HCT116 (cell line): Measurements from ENCODE around the gene CEP112. TPM values are rescaled to one million over a fixed set of nuclear protein-coding genes. Genes with fewer than 3 reads are reported as not detected.

Experiments
- ATAC-seq: fragments of 200-7000 bp; cut with Tn5 transposase; 2 replicates; pipeline ENCODE4 v1.9.1; 2020; ENCODE audit warnings: mild to moderate bottlenecking, moderate library complexity
- BruUV-seq: library from RNA; stranded (reverse); fragments of 400-500 nt; replicated peaks from 2 replicates; lab custom pipeline; 2021; lab: Mats Ljungman, UMichigan
- CTCF ChIA-PET: fragments of 300-600 bp; sonication (Branson Sonifier 250); formaldehyde crosslinking; loops from one replicate; lab custom pipeline; 2021; ENCODE audit warnings: antibody characterized with exemption; lab: Charles Lee
- POLR2A ChIA-PET: fragments of 300-600, 350-600 bp; sonication (Branson Sonifier 250); formaldehyde crosslinking; loops from one replicate; lab custom pipeline; 2021; ENCODE audit warnings: antibody characterized with exemption; lab: Charles Lee
- RAD21 ChIA-PET, 2 experiments: fragments of 300-600 bp; sonication (Branson Sonifier 250); formaldehyde crosslinking; loops; one replicate each; lab custom pipeline; 2023; ENCODE audit warnings: low total read pairs in 2 of 2; ENCODE audit not compliant: uncharacterized antibody in 2 of 2, unreplicated experiment in 2 of 2, low non-redundant PET in 1 of 2; lab: Charles Lee
- DNase-seq: peaks from one replicate; pipeline ENCODE4 v3.0.0-alpha.2; 2010; ENCODE audit warnings: low read depth, low spot score
- H2AFZ ChIP-seq: fragments of 200-600 bp; shearing (Covaris generic), sonication (generic); 2 replicates; pipeline ENCODE4 v1.6.1; 2017; ENCODE audit warnings: low read depth, mixed run types, mixed read lengths, antibody characterized with exemption, low read length; ENCODE audit not compliant: poor library complexity, severe bottlenecking
- H3K27ac ChIP-seq: 2 replicates; pipeline ENCODE4 v1.5.1; 2012; ENCODE audit warnings: low read depth, low read length
- H3K27me3 ChIP-seq: fragments of 200-600 bp; sonication (generic); 2 replicates; pipeline ENCODE4 v1.6.1; 2016; ENCODE audit warnings: mixed run types, low read length, mixed read lengths; ENCODE audit not compliant: insufficient read depth
- H3K36me3 ChIP-seq, 2 experiments: fragments of 200-500 bp in 1 of 2; fragments of 200-600 bp in 1 of 2; sonication (Bioruptor generic) in 1 of 2; sonication (generic) in 1 of 2; 2 replicates each; pipeline versions ENCODE4 v1.5.1 to v1.6.1; 2014 to 2016; ENCODE audit warnings: low read length in 2 of 2, inconsistent platforms in 1 of 2, mixed read lengths in 1 of 2, mixed run types in 1 of 2; ENCODE audit not compliant: insufficient read depth in 2 of 2, control insufficient read depth in 1 of 2
- H3K4me1 ChIP-seq, 2 experiments: fragments of 200-600 bp in 1 of 2; sonication (generic) in 1 of 2; 2 replicates each; pipeline versions ENCODE4 v1.5.1 to v1.6.1; 2012 to 2017; ENCODE audit warnings: low read length in 2 of 2, inconsistent platforms in 1 of 2, mild to moderate bottlenecking in 1 of 2, mixed read lengths in 1 of 2, mixed run types in 1 of 2, moderate library complexity in 1 of 2; ENCODE audit not compliant: insufficient read depth in 2 of 2, control insufficient read depth in 1 of 2
- H3K4me2 ChIP-seq: fragments of 200-600 bp; sonication (generic); 2 replicates; pipeline ENCODE4 v1.6.1; 2017; ENCODE audit warnings: mixed run types, low read length, mixed read lengths
- H3K4me3 ChIP-seq, 2 experiments: fragments of 200-600 bp in 1 of 2; sonication (generic) in 1 of 2; replicated peaks in 1 of 2; 2 replicates each; pipeline ENCODE4 v1.5.1; 2011 to 2016; ENCODE audit warnings: low read length in 2 of 2, control low read depth in 1 of 2, low read depth in 1 of 2, mild to moderate bottlenecking in 1 of 2, mixed read lengths in 1 of 2, mixed run types in 1 of 2
- H3K79me2 ChIP-seq: fragments of 200-600 bp; sonication (generic); 2 replicates; pipeline ENCODE4 v1.6.1; 2017; ENCODE audit warnings: mild to moderate bottlenecking, mixed run types, low read length, moderate library complexity, mixed read lengths; ENCODE audit not compliant: insufficient read depth
- H3K9ac ChIP-seq: fragments of 200-600 bp; sonication (generic); 2 replicates; pipeline ENCODE4 v1.6.1; 2016; ENCODE audit warnings: low read length, mixed read lengths
- H3K9me2 ChIP-seq: fragments of 200-600 bp; sonication (generic), shearing (Covaris generic); 2 replicates; pipeline ENCODE4 v1.6.1; 2017; ENCODE audit warnings: mixed run types, mild to moderate bottlenecking, moderate library complexity; ENCODE audit not compliant: insufficient read depth
- H3K9me3 ChIP-seq, 2 experiments: fragments of 200-500 bp in 1 of 2; fragments of 200-600 bp in 1 of 2; sonication (Bioruptor generic) in 1 of 2; sonication (generic) in 1 of 2; 2 replicates each; pipeline ENCODE4 v1.6.1; 2014 to 2017; ENCODE audit warnings: low read length in 2 of 2, mixed read lengths in 2 of 2, inconsistent platforms in 1 of 2, low read depth in 1 of 2, mild to moderate bottlenecking in 1 of 2, mixed run types in 1 of 2, moderate library complexity in 1 of 2; ENCODE audit not compliant: control insufficient read depth in 1 of 2, insufficient read depth in 1 of 2
- H4K20me1 ChIP-seq: fragments of 200-600 bp; sonication (generic), shearing (Covaris generic); 2 replicates; pipeline ENCODE4 v1.6.1; 2017; ENCODE audit warnings: mixed run types, mild to moderate bottlenecking, moderate library complexity; ENCODE audit not compliant: insufficient read depth
- ATF3 ChIP-seq: IDR thresholded peaks from 2 replicates; pipeline ENCODE4 v1.6.1; 2012
- EGR1 ChIP-seq: IDR thresholded peaks from 2 replicates; pipeline ENCODE4 v1.6.1; 2012; ENCODE audit warnings: low read depth
- ELF1 ChIP-seq: IDR thresholded peaks from 2 replicates; pipeline ENCODE4 v1.6.1; 2012; ENCODE audit warnings: low read depth, borderline replicate concordance
- EZH2 ChIP-seq: fragments of 200-600 bp; sonication (generic); IDR thresholded peaks from 2 replicates; pipeline ENCODE4 v1.6.1; 2017; ENCODE audit warnings: antibody characterized with exemption, mixed run types
- POLR2A ChIP-seq: IDR thresholded peaks from 2 replicates; pipeline ENCODE4 v1.7.0; 2011; ENCODE audit warnings: borderline replicate concordance; ENCODE audit not compliant: insufficient read depth, insufficient read length; ENCODE audit errors: extremely low read depth
- POLR2AphosphoS5 ChIP-seq: IDR thresholded peaks from 2 replicates; pipeline ENCODE4 v1.6.1; 2011; ENCODE audit warnings: mild to moderate bottlenecking, low read depth, low read length, moderate library complexity
- REST ChIP-seq: IDR thresholded peaks from 2 replicates; pipeline ENCODE4 v1.6.1; 2012; ENCODE audit warnings: low read depth
- ZBTB33 ChIP-seq: IDR thresholded peaks from 2 replicates; pipeline ENCODE4 v1.6.1; 2011; ENCODE audit warnings: mild to moderate bottlenecking, low read length, moderate library complexity; ENCODE audit not compliant: insufficient replicate concordance; ENCODE audit errors: extremely low read depth
- ZFX ChIP-seq: fragments of 450-650 bp; IDR thresholded peaks from 2 replicates; pipeline ENCODE4 v1.6.1; 2017
- ZNF274 ChIP-seq: fragments of 200-500 bp; sonication (Bioruptor generic); IDR thresholded peaks from 2 replicates; pipeline ENCODE4 v1.6.1; 2014; ENCODE audit warnings: mild to moderate bottlenecking, low read depth, low read length, inconsistent platforms
- intact Hi-C: fragments of 100-400 bp; cut with micrococcal nuclease; formaldehyde crosslinking; loops from 2 replicates; pipeline ENCODE4 v1.10.0; 2022
- total RNA-seq: library from RNA; stranded (reverse); gene quantifications from one replicate; pipeline ENCODE4 v1.2.1, GENCODE V29; 2021; ENCODE audit not compliant: unreplicated experiment

Gene CEP112
- total RNA-seq, 1 experiment from 2014 or later = 10.9 TPM

GRCh38 chr17:66056148-66056547 lies 135.8 kb downstream of the CEP112 start:
- RAD21 ChIA-PET = no interaction called here
- no peaks in the 10 kb centered on the region for H3K4me1 ChIP-seq
- no peaks in the 10 kb centered on the region for H3K9me2 ChIP-seq
- BruUV-seq = no TSS peak
- no peak overlapping the region for H3K27ac ChIP-seq
- TF ChIP-seq ZFX (no peak), EGR1 (no peak), ZBTB33 (no peak), ATF3 (no peak), REST (no peak), ELF1 (no peak), ZNF274 (no peak), POLR2AphosphoS5 (no peak), EZH2 (no peak), POLR2A (no peak)
- DNase-seq (no peak), ATAC-seq (no peak)
- H3K9me3 ChIP-seq = no peaks in the 10 kb centered on the region
- no peaks in the 10 kb centered on the region for H4K20me1 ChIP-seq
- H3K27me3 ChIP-seq = no peaks in the 10 kb centered on the region
- H3K9ac ChIP-seq = no peak overlapping the region
- no peak overlapping the region for H3K4me3 ChIP-seq
- no peaks in the 10 kb centered on the region for H3K79me2 ChIP-seq
- intact Hi-C loops = no loop called here
- no peak overlapping the region for H2AFZ ChIP-seq
- no peaks in the 10 kb centered on the region for H3K36me3 ChIP-seq
- H3K4me2 ChIP-seq = no peak overlapping the region
- CTCF ChIA-PET = no interaction called here
- POLR2A ChIA-PET = no interaction called here
